Naive thymus-derived CD4-positive, alpha-beta T cell (primary cell): ENCODE results near the gene CD244. TPM values are rescaled to one million over a fixed set of nuclear protein-coding genes. Genes with fewer than 3 reads are reported as not detected.
"Not testable (repeated sequence)": the region's sequence is repeated elsewhere in the genome, so short reads cannot be mapped to it uniquely, and the experiment has no call there.

Source experiments
- ATAC-seq: fragments of 150-1000 bp; cut with Tn5 transposase; 2 replicates; pipeline ENCODE4 v1.10.0; 2021; ENCODE audit warnings: mild to moderate bottlenecking, moderate library complexity
- CTCF ChIA-PET: fragments of 350-600 bp; sonication (Branson Sonifier 250); formaldehyde crosslinking; loops from one replicate; lab custom pipeline; 2021; ENCODE audit warnings: antibody characterized with exemption; lab: Charles Lee
- POLR2A ChIA-PET: fragments of 350-600 bp; sonication (Branson Sonifier 250); formaldehyde crosslinking; loops from one replicate; lab custom pipeline; 2021; ENCODE audit warnings: antibody characterized with exemption, inconsistent platforms; lab: Charles Lee
- DNase-seq, 9 donors: peaks; one replicate each; pipeline versions ENCODE4 v3.0.0 to v3.0.0-alpha.2; 2020 to 2022; ENCODE audit warnings: mixed read lengths in 1 of 9
- H3K27ac ChIP-seq: one replicate; pipeline ENCODE4 v1.7.0; 2013; ENCODE audit warnings: mild to moderate bottlenecking, low read depth, low read length, moderate library complexity
- H3K27me3 ChIP-seq, 2 donors: one replicate each; pipeline ENCODE4 v1.7.0; 2013; ENCODE audit warnings: low read length in 2 of 2, mild to moderate bottlenecking in 2 of 2, moderate library complexity in 2 of 2; ENCODE audit not compliant: control insufficient read depth in 2 of 2, insufficient read depth in 2 of 2
- H3K36me3 ChIP-seq, 3 experiments: 1 replicate in 2 of 3; 2 replicates in 1 of 3; pipeline ENCODE4 v1.7.0; 2013; ENCODE audit warnings: low read length in 3 of 3, mild to moderate bottlenecking in 3 of 3, moderate library complexity in 1 of 3; ENCODE audit not compliant: insufficient read depth in 3 of 3, control insufficient read depth in 2 of 3
- H3K4me1 ChIP-seq, 2 donors: one replicate each; pipeline ENCODE4 v1.7.0; 2013; ENCODE audit warnings: low read length in 2 of 2, mild to moderate bottlenecking in 2 of 2, moderate library complexity in 1 of 2; ENCODE audit not compliant: control insufficient read depth in 2 of 2, insufficient read depth in 2 of 2
- H3K4me3 ChIP-seq: 2 replicates; pipeline ENCODE4 v1.7.0; 2013; ENCODE audit warnings: mild to moderate bottlenecking, low read length
- H3K9me3 ChIP-seq, 3 experiments: 1 replicate in 2 of 3; 2 replicates in 1 of 3; pipeline ENCODE4 v1.7.0; 2013; ENCODE audit warnings: low read length in 3 of 3; ENCODE audit not compliant: control insufficient read depth in 2 of 3
- H3K27ac Mint-ChIP-seq, 9 donors: one replicate each; pipeline ENCODE4 v1.8.0; 2020 to 2022; ENCODE audit warnings: mixed read lengths in 9 of 9, mild to moderate bottlenecking in 8 of 9, moderate library complexity in 5 of 9, inconsistent platforms in 2 of 9
- H3K27me3 Mint-ChIP-seq, 5 donors: one replicate each; pipeline ENCODE4 v1.8.0; 2021 to 2022; ENCODE audit warnings: mixed read lengths in 5 of 5, mild to moderate bottlenecking in 1 of 5
- H3K36me3 Mint-ChIP-seq, 5 donors: one replicate each; pipeline ENCODE4 v1.8.0; 2020 to 2022; ENCODE audit warnings: mixed read lengths in 5 of 5, mild to moderate bottlenecking in 3 of 5, inconsistent platforms in 1 of 5
- H3K4me1 Mint-ChIP-seq, 7 donors: one replicate each; pipeline ENCODE4 v1.8.0; 2020 to 2022; ENCODE audit warnings: mixed read lengths in 7 of 7, mild to moderate bottlenecking in 3 of 7, inconsistent platforms in 1 of 7
- H3K4me3 Mint-ChIP-seq, 10 donors: one replicate each; pipeline ENCODE4 v1.8.0; 2020 to 2022; ENCODE audit warnings: mild to moderate bottlenecking in 10 of 10, mixed read lengths in 10 of 10, moderate library complexity in 6 of 10, inconsistent platforms in 2 of 10
- H3K9me3 Mint-ChIP-seq, 11 donors: one replicate each; pipeline ENCODE4 v1.8.0; 2020 to 2022; ENCODE audit warnings: mixed read lengths in 11 of 11, mild to moderate bottlenecking in 4 of 11, inconsistent platforms in 1 of 11, moderate library complexity in 1 of 11
- intact Hi-C, 2 donors: fragments of 100-400 bp; cut with micrococcal nuclease; formaldehyde crosslinking; loops; one replicate each; pipeline ENCODE4 v1.15.1; 2023
- polyA plus RNA-seq, 2 donors: library from polyadenylated mRNA; unstranded; fragments of 300-500 nt; fragmentation: Illumina TruSeq; gene quantifications; one replicate each; pipeline ENCODE4 v1.2.3, GENCODE V29; 2021
- total RNA-seq, 6 experiments: library from RNA in 5 of 6; stranded (reverse) in 5 of 6; gene quantifications; 1 replicate in 5 of 6; 2 replicates in 1 of 6; pipeline ENCODE4 v1.2.3 and lab custom pipeline; 2021 to 2026

CD244 gene
- total and polyA plus RNA-seq, 7 experiments from 2014 or later, result 0.27 to 33.6 (median 3.9) TPM

DNA sequence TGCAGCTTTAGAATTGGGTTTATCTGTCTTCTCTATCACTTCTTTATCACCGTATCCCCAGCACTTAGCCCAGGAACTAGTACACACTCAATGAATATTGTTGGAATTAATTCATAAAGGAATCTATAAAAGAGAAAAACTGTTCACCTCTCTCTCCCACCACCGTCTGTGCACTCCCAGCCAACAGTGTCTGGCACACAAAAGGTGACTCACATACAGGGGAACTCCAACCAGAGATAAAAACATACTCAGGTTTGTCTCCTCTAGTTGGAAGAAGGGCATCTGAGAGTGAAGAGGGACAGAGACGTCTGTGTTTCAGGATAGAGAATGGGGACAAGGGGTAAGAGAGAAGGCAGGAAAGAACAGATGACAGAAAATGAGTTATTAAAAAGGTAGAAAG is 12.2 kb upstream of the CD244 start:
- H3K27ac ChIP-seq, result no peak overlapping the region
- H3K4me1 Mint-ChIP-seq, result peaks cover 15 to 28% (median 23%) of the 10 kb centered on the region in 7 donors
- H3K4me3 Mint-ChIP-seq, result no peak overlapping the region
- ATAC-seq, result no peak
- H3K9me3 Mint-ChIP-seq, result peaks cover 0 to 2% (median 0%) of the 10 kb centered on the region in 11 donors
- peak overlapping the region in 2 of 9 donors; percentile 6 to 15 for H3K27ac Mint-ChIP-seq
- POLR2A ChIA-PET, result no interaction called here
- no peaks in the 10 kb centered on the region for H3K27me3 ChIP-seq
- peaks cover 0 to 19% (median 0%) of the 10 kb centered on the region in 5 donors for H3K27me3 Mint-ChIP-seq
- no peak for DNase-seq
- peaks cover 8 to 10% of the 10 kb centered on the region in 2 donors for H3K4me1 ChIP-seq
- no peaks in the 10 kb centered on the region for H3K36me3 Mint-ChIP-seq
- no peaks in the 10 kb centered on the region for H3K9me3 ChIP-seq
- intact Hi-C loops, result loop anchor here (5.0 to 10.0 kb wide), 2 partner anchors 80 to 148 kb away; partner anchors contain the start of gene ITLN2 (in 1 of the 2)
- H3K4me3 ChIP-seq, result no peak overlapping the region
- CTCF ChIA-PET, result interaction anchor here (0.7 kb wide), 1 partner anchor 40 kb away, joined by 3 read pairs; no protein-coding TSS in a partner anchor
- no peaks in the 10 kb centered on the region for H3K36me3 ChIP-seq

DNA sequence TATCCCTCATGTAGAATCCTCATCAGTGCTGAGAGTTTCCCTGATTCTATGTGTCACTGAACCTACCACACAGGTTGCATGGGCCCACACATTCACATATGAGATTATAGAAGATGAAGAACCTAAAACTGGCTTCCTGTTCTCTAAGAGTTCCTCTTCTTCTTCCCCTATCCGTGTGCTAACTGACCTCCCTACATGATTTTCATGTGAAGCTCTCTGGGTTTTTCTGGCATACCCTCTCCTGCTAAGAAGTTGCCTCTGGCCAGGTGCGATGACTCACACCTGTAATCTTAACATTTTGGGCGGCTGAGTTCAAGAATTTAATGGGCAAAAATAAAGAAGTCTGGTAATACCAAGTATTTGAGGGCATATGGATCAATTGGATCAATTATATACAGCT is 5.5 kb upstream of the CD244 start:
- CTCF ChIA-PET, result no interaction called here
- no peak overlapping the region for H3K27ac ChIP-seq
- Mint-ChIP-seq H3K27me3 (peaks cover 0 to 23% (median 0%) of the 10 kb centered on the region in 5 donors), H3K4me1 (peaks cover 8 to 19% (median 18%) of the 10 kb centered on the region in 7 donors), H3K4me3 (no peak overlapping the region), H3K27ac (no peak overlapping the region), H3K9me3 (no peaks in the 10 kb centered on the region), H3K36me3 (no peaks in the 10 kb centered on the region)
- POLR2A ChIA-PET, result no interaction called here
- peaks cover 0 to 2% of the 10 kb centered on the region in 2 donors for H3K4me1 ChIP-seq
- ATAC-seq (peak; percentile 69), DNase-seq (no peak)
- intact Hi-C loops, result no loop called here
- no peaks in the 10 kb centered on the region for H3K36me3 ChIP-seq
- no peaks in the 10 kb centered on the region for H3K27me3 ChIP-seq
- no peaks in the 10 kb centered on the region for H3K9me3 ChIP-seq
- H3K4me3 ChIP-seq, result no peak overlapping the region

DNA sequence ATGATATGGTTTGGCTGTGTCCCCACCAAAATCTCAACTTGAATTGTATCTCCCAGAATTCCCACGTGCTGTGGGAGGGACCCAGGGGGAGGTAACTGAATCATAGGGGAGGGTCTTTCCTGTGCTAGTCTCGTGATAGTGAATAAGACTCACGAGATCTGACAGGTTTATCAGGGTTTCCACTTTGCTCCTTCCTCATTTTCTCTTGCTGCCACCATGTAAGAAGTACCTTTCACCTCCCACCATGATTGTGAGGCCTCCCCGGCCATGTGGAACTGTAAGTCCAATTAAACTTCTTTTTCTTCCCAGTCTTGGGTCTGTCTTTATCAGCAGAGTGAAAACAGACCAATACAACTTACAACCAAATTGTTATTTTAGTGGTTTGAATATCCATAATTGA is 5.0 kb upstream of the CD244 start:
- ATAC-seq, H3K27me3 ChIP-seq, H3K36me3 Mint-ChIP-seq, H3K27ac Mint-ChIP-seq, CTCF ChIA-PET, H3K4me1 ChIP-seq, H3K36me3 ChIP-seq, intact Hi-C loops, H3K9me3 Mint-ChIP-seq, DNase-seq, POLR2A ChIA-PET, H3K4me3 ChIP-seq, H3K27ac ChIP-seq, H3K4me3 Mint-ChIP-seq, H3K9me3 ChIP-seq: not testable (repeated sequence)
- Mint-ChIP-seq H3K4me1 (peaks cover 8 to 23% (median 21%) of the 10 kb centered on the region in 7 donors), H3K27me3 (peaks cover 0 to 22% (median 0%) of the 10 kb centered on the region in 5 donors)

DNA sequence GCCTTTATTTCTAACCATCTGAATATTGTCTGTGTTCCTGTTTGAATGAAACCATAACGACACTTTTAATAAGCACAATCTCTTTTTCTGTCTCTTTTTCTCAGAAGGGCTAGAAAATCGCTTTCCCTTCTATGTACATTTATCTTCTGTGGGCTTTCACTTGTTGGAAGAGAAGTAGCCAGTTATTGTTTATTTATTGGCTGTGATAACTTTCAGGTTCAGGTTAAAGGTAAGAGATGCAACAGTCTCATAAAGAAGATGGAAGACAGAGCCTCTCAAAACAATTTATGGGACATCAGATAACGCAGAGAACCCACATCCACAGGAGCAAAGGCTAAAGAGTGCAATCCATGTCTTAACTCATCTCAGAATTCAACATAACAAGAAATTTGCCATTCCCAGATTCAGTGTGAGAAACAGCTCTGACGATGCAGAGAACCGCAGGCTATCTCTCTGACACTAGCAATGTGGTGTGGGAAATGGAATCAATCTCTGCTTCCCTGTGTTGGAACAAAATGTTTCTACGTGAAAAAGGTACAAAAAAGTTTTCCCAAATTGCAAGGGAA is 4.1 kb upstream of the CD244 start:
- ChIA-PET POLR2A (no interaction called here), CTCF (no interaction called here)
- peak overlapping the region in 1 of 9 donors; percentile 25 for H3K27ac Mint-ChIP-seq
- no peak for ATAC-seq
- peaks cover 13 to 31% (median 26%) of the 10 kb centered on the region in 7 donors for H3K4me1 Mint-ChIP-seq
- H3K4me3 Mint-ChIP-seq, result no peak overlapping the region
- no peaks in the 10 kb centered on the region for H3K36me3 ChIP-seq
- no peaks in the 10 kb centered on the region for H3K27me3 ChIP-seq
- no peaks in the 10 kb centered on the region for H3K36me3 Mint-ChIP-seq
- peaks cover 0 to 1% (median 0%) of the 10 kb centered on the region in 11 donors for H3K9me3 Mint-ChIP-seq
- intact Hi-C loops, result no loop called here
- DNase-seq, result no peak
- H3K27ac ChIP-seq, result no peak overlapping the region
- H3K4me1 ChIP-seq, result peaks cover 0 to 6% of the 10 kb centered on the region in 2 donors
- peaks cover 0 to 17% (median 0%) of the 10 kb centered on the region in 5 donors for H3K27me3 Mint-ChIP-seq
- H3K4me3 ChIP-seq, result no peak overlapping the region
- H3K9me3 ChIP-seq, result no peaks in the 10 kb centered on the region

DNA sequence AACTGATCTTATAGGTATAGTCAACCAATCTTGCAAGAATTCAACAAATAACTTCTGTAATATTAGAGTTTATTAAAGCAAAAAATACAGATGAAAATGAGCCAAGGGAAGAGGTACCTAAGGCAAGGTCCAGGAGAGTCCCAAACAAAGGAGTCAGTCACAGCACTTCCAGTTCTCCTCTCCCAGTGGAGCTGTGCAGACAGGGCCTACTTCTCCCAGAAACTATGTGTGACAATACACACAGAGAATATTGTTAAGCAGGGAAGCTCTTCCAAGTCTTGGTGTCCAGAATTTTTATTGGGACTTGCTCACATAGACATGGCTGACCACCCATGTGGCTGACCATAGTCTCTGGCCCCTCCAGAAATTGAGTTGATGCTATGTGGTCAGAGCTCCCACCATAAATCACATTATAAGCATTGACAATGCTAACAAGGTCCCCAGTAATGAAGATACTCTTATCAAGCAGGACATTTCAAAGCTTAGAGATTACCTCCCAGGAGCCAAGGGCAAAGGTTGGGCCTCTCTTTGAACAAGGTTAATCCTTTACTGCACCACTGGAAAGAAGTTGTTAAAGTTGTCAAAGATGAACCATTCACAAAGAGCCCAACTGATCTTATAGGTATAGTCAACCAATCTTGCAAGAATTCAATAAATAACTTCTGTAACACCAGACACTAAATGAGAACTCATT is 3.5 kb upstream of the CD244 start:
- no peak overlapping the region for H3K4me3 ChIP-seq
- H3K36me3 Mint-ChIP-seq, result no peaks in the 10 kb centered on the region
- peaks cover 0 to 16% (median 0%) of the 10 kb centered on the region in 5 donors for H3K27me3 Mint-ChIP-seq
- intact Hi-C loops, result no loop called here
- H3K27ac ChIP-seq, result no peak overlapping the region
- ChIA-PET POLR2A (interaction anchor here (1.1 to 1.3 kb wide), 2 partner anchors 10 to 28 kb away, joined by 3 to 9 read pairs; no protein-coding TSS in a partner anchor), CTCF (no interaction called here)
- H3K9me3 ChIP-seq, result no peaks in the 10 kb centered on the region
- H3K36me3 ChIP-seq, result no peaks in the 10 kb centered on the region
- no peak overlapping the region for H3K27ac Mint-ChIP-seq
- H3K4me3 Mint-ChIP-seq, result no peak overlapping the region
- H3K4me1 ChIP-seq, result peaks cover 0 to 8% of the 10 kb centered on the region in 2 donors
- H3K9me3 Mint-ChIP-seq, result peaks cover 0 to 1% (median 0%) of the 10 kb centered on the region in 11 donors
- peaks cover 13 to 31% (median 29%) of the 10 kb centered on the region in 7 donors for H3K4me1 Mint-ChIP-seq
- DNase-seq (no peak), ATAC-seq (no peak)
- no peaks in the 10 kb centered on the region for H3K27me3 ChIP-seq

DNA sequence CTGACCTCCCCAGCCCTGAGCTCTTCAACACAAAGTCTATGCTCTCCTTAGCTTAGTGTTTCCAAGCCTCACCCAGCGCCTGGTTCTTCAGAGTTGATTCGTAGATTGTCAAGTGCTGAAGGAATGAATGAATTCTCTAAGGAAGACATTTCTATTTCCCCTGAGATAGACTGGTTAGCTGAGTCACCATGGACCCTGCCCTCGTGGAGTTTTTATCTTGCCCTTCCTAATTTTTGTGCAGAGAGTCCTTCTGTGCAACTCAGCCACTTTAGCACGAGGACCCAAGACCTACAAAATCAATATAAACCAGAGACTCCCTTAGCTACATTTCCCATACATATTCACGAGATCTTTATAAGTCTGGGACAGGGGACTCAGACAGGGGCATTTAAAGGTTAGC is 2.6 kb upstream of the CD244 start:
- Histone ChIP-seq H3K4me1 (peaks cover 0 to 10% of the 10 kb centered on the region in 2 donors), H3K36me3 (no peaks in the 10 kb centered on the region), H3K27me3 (no peaks in the 10 kb centered on the region), H3K4me3 (no peak overlapping the region), H3K9me3 (no peaks in the 10 kb centered on the region), H3K27ac (no peak overlapping the region)
- peaks cover 13 to 33% (median 29%) of the 10 kb centered on the region in 7 donors for H3K4me1 Mint-ChIP-seq
- ATAC-seq, result no peak
- intact Hi-C loops, result no loop called here
- H3K27ac Mint-ChIP-seq, result no peak overlapping the region
- ChIA-PET CTCF (no interaction called here), POLR2A (interaction anchor here (1.1 to 1.3 kb wide), 2 partner anchors 9 to 28 kb away, joined by 3 to 9 read pairs; no protein-coding TSS in a partner anchor)
- no peaks in the 10 kb centered on the region for H3K36me3 Mint-ChIP-seq
- H3K4me3 Mint-ChIP-seq, result no peak overlapping the region
- peaks cover 0 to 1% (median 0%) of the 10 kb centered on the region in 11 donors for H3K9me3 Mint-ChIP-seq
- no peak for DNase-seq
- peaks cover 0 to 18% (median 0%) of the 10 kb centered on the region in 5 donors for H3K27me3 Mint-ChIP-seq
